Neuronal stem cell (in vitro differentiated cells): Measurements from ENCODE around the gene MYBPC2. TPM values are rescaled to one million over a fixed set of nuclear protein-coding genes. Genes with fewer than 3 reads are reported as not detected.

ENCODE experiments used
- DNase-seq: peaks from one replicate; pipeline ENCODE4 v3.0.0-alpha.2; 2013; ENCODE audit warnings: low spot score
- H2AFZ ChIP-seq: one replicate; pipeline ENCODE4 v1.6.1; 2013; ENCODE audit warnings: mild to moderate bottlenecking, low read length, inconsistent platforms
- H2AK5ac ChIP-seq: 2 replicates; pipeline ENCODE4 v1.6.1; 2013; ENCODE audit warnings: low read depth, mild to moderate bottlenecking, inconsistent platforms, low read length, moderate library complexity, mixed read lengths
- H2BK120ac ChIP-seq: 2 replicates; pipeline ENCODE4 v1.6.1; 2013; ENCODE audit warnings: low read depth, mild to moderate bottlenecking, inconsistent platforms, low read length, moderate library complexity, mixed read lengths
- H2BK12ac ChIP-seq: one replicate; pipeline ENCODE4 v1.6.1; 2013; ENCODE audit warnings: low read length, inconsistent platforms
- H2BK15ac ChIP-seq: 2 replicates; pipeline ENCODE4 v1.6.1; 2013; ENCODE audit warnings: mild to moderate bottlenecking, low read length, inconsistent platforms, mixed read lengths
- H2BK5ac ChIP-seq: one replicate; pipeline ENCODE4 v1.6.1; 2013; ENCODE audit warnings: inconsistent platforms, mild to moderate bottlenecking, low read length, moderate library complexity
- H3K14ac ChIP-seq: one replicate; pipeline ENCODE4 v1.6.1; 2013; ENCODE audit warnings: low read length, inconsistent platforms
- H3K18ac ChIP-seq: 2 replicates; pipeline ENCODE4 v1.6.1; 2013; ENCODE audit warnings: low read length, inconsistent platforms
- H3K23ac ChIP-seq: 2 replicates; pipeline ENCODE4 v1.6.1; 2013; ENCODE audit warnings: low read depth, mild to moderate bottlenecking, mixed read lengths, low read length, inconsistent platforms; ENCODE audit not compliant: poor library complexity
- H3K27ac ChIP-seq: replicated peaks from 3 replicates; pipeline ENCODE4 v1.5.1; 2013; ENCODE audit warnings: low read length, inconsistent platforms
- H3K27me3 ChIP-seq, 3 experiments: 2 replicates each; pipeline ENCODE4 v1.6.1; 2013; ENCODE audit warnings: low read length in 3 of 3, mild to moderate bottlenecking in 2 of 3, inconsistent platforms in 1 of 3, low read depth in 1 of 3, mixed read lengths in 1 of 3, moderate library complexity in 1 of 3; ENCODE audit not compliant: control insufficient read depth in 3 of 3, insufficient read depth in 3 of 3
- H3K36me3 ChIP-seq, 2 donors: replicated peaks in 1 of 2; 2 replicates each; pipeline ENCODE4 v1.6.1; 2013; ENCODE audit warnings: low read length in 2 of 2; ENCODE audit not compliant: control insufficient read depth in 2 of 2, insufficient read depth in 2 of 2
- H3K4ac ChIP-seq: 2 replicates; pipeline ENCODE4 v1.6.1; 2013; ENCODE audit warnings: inconsistent platforms, mild to moderate bottlenecking, low read length, moderate library complexity
- H3K4me1 ChIP-seq, 2 donors: 1 replicate in 1 of 2; 2 replicates in 1 of 2; pipeline ENCODE4 v1.6.1; 2013; ENCODE audit warnings: low read length in 2 of 2, low read depth in 1 of 2; ENCODE audit not compliant: control insufficient read depth in 2 of 2, insufficient read depth in 1 of 2
- H3K4me2 ChIP-seq: one replicate; pipeline ENCODE4 v1.6.1; 2013; ENCODE audit warnings: mild to moderate bottlenecking, low read length, inconsistent platforms; ENCODE audit not compliant: insufficient read depth, poor library complexity, severe bottlenecking
- H3K4me3 ChIP-seq, 2 donors: 2 replicates each; pipeline ENCODE4 v1.5.1; 2013; ENCODE audit warnings: low read length in 2 of 2, mild to moderate bottlenecking in 2 of 2, inconsistent platforms in 1 of 2, moderate library complexity in 1 of 2
- H3K79me1 ChIP-seq: one replicate; pipeline ENCODE4 v1.6.1; 2013; ENCODE audit warnings: low read depth, mild to moderate bottlenecking, inconsistent platforms, low read length, moderate library complexity
- H3K9ac ChIP-seq: one replicate; pipeline ENCODE4 v1.6.1; 2013; ENCODE audit warnings: mild to moderate bottlenecking, low read depth, low read length, inconsistent platforms; ENCODE audit not compliant: poor library complexity
- H3K9me3 ChIP-seq, 2 donors: replicated peaks in 1 of 2; 2 replicates each; pipeline versions ENCODE3 to v1.6.1; 2013; ENCODE audit warnings: low read length in 2 of 2, mild to moderate bottlenecking in 2 of 2, inconsistent platforms in 1 of 2, low read depth in 1 of 2, mixed read lengths in 1 of 2, moderate library complexity in 1 of 2; ENCODE audit not compliant: control insufficient read depth in 2 of 2, insufficient read depth in 1 of 2
- H4K8ac ChIP-seq: one replicate; pipeline ENCODE4 v1.6.1; 2013; ENCODE audit warnings: low read depth, mild to moderate bottlenecking, inconsistent platforms, low read length, moderate library complexity
- H4K91ac ChIP-seq: one replicate; pipeline ENCODE4 v1.6.1; 2013; ENCODE audit warnings: low read length, low read depth, mild to moderate bottlenecking, inconsistent platforms; ENCODE audit not compliant: poor library complexity
- WGBS, 2 donors: extraction: QIAGEN DNeasy Blood & Tissue Kit; methylation state at CpG; one replicate each; pipeline ENCODE4 v1.1.7; 2013; ENCODE audit warnings: missing lambda C conversion rate in 2 of 2, mixed read lengths in 1 of 2; ENCODE audit not compliant: insufficient read length in 2 of 2, insufficient replicate concordance in 1 of 2; ENCODE audit errors: extremely low coverage in 2 of 2; 5-methylcytosine and 5-hydroxymethylcytosine counted together
- polyA plus RNA-seq, 2 experiments: library from polyadenylated mRNA; stranded (reverse); fragments of 200-250 nt; gene quantifications; one replicate each; pipeline ENCODE4 v1.2.3, GENCODE V29; 2013

MYBPC2 gene
- polyA plus RNA-seq (2013, experiment 1 of 2) = 1.0 TPM
- 1.2 TPM for polyA plus RNA-seq (2013, experiment 2 of 2)

DNA sequence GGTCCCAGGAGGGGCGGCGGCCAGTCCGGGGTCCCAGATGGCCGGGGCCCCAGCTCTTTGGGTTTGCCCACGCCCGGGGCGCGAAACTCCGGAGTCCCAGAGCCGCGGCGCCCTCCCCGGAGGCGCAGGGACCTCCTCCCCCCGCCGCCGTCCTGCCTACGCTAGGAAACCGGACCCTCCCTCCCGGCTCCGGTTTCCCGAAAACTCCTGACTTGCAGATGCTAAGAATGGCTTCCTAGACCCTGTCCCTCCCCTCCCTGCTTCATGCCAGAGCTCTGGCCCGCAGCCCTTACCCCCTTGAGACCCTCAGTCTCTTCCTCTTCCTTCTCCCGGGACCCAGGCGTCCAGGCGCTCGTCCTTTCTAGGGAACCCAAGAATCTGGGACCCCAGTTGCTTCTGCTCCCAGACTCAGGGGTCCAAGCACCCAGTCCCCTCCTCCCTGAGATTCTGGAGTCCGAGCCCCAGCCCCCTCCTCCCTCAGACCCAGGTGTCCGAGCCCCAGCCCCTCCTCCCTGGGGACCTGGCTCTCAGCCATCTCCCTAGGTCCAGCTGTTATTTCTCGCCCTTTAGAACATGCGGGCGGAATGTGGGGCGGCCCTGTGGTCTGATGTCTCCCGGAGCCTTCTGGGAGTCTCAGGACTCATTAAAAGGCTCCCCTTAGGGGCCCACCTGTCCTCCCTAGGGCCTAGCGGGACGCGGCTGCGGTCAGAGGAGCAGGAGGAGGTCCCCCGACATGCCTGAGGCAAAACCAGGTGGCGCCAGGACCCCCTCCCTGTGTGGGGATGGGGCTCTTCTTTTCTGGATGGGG is at the start of gene MYBPC2:
TSS of gene MYBPC2 (plus strand) at position 672 of the 808 bp plus-strand sequence. CDS start at position 734, 62 bp downstream.
- Histone ChIP-seq H3K36me3 (no peaks in the 10 kb centered on the region), H3K27me3 (peaks cover 0 to 53% (median 28%) of the 10 kb centered on the region in 3 experiments), H3K27ac (peak within 1 kb of the TSS; percentile 71), H3K4me1 (peaks cover 13 to 20% of the 10 kb centered on the region in 2 donors), H2AFZ (peak within 1 kb of the TSS; percentile 90), H3K4me2 (peak within 1 kb of the TSS; percentile 86), H3K9me3 (no peaks in the 10 kb centered on the region), H2BK15ac (peak within 1 kb of the TSS; percentile 98), H3K4ac (peak within 1 kb of the TSS; percentile 37), H4K91ac (no peak within 1 kb of the TSS), H2BK12ac (peak within 1 kb of the TSS; percentile 63), H3K23ac (peak within 1 kb of the TSS; percentile 73), H3K9ac (no peak within 1 kb of the TSS), H3K79me1 (no peaks in the 10 kb centered on the region), H4K8ac (no peak within 1 kb of the TSS), H2BK5ac (peak within 1 kb of the TSS; percentile 98), H3K14ac (peak within 1 kb of the TSS; percentile 89), H3K18ac (peak within 1 kb of the TSS; percentile 99), H2BK120ac (peak within 1 kb of the TSS; percentile 99), H2AK5ac (peak within 1 kb of the TSS; percentile 40), H3K4me3 (peak within 1 kb of the TSS; percentile 53 to 84)
- DNase-seq = peak; percentile 27
- no CpG with 5 or more reads among the region's 40 CpGs for WGBS, 2 donors

DNA sequence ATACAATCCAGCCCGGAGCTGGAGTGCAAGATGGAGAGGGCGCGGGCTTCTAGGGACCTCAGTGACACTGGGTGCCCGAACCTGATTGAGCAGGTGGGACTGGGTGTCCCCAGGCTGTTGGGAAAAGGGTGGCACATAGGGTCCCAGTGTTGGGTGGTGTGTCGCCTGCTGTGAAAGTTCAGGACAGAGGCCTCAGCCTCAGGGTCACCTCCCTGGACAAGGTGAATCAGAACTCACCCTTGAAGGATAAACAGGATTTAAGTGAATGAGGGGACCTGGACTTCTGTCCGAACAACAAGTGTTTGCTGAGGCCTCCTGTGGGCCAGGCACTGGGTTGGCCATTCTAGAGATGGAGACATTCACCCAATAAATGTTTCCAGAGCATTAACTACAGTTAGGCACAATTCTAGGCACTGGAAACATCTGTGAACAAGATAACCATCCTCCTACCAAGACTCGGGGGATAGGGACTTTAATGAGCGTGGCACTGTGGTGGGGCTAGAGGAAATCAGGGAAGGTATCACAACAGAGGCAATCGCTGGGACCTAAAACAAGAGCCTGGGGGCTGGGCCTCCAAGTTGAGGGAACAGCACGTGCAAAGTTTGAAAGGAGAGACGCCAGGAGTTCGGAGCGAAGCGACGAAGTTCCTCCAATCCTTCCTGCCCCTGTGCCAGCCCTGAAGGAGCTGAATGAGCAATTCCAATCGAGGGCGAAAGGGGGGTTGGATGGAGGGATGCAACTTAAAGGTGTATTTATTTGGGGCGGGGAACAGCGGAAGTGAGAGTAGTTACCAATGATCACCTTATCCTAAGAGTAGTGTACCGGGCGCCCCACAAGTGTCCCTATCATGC is 49.5 kb upstream of the MYBPC2 start:
- no peak overlapping the region for H2AK5ac ChIP-seq

DNA sequence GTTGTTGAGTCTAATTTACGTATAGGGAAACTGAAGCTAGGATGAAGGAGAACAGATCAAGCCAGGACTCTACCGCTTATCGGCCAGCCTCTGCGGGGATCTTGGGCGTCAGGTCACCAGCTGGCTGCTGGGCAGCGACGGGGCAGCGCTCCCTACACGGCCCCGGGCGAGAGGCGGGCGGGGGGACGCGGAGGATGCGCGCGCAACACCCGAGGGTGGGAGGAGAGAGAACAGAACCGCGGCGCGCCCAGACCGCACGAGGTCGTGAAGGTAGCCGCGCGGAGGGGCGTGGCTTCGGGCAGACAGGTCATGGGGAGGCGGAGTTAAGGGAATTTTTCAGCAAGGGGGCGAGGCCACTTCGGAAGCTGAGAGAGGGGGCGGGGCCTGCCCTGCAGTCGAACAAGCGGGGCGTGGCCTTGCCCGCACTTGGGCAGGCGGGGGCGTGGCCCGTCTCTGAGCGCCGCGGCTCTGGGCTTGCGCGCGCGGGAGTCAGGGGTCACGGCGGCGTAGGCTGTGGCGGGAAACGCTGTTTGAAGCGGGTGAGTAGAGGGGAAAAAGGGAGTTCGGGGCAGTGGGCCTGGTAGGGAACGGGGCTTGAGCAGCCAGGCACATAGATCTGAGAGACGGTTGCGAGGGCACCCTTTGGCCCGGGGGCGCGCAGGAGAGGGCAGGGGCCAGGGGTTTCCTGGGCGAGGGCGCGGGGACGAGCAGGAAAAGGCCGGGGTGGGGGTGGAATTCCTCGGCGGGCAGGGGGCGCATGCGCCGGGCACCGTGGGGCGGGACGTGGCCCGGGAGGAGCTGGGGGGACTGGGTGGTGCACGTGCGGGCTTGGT is 48.6 kb upstream of the MYBPC2 start, which contains the start of gene POLD1:
TSS of gene POLD1 (plus strand) at position 496 of the 833 bp plus-strand sequence. CDS start 14,505 bp downstream, outside the sequence.
- Histone ChIP-seq H2BK12ac (no peak within 1 kb of the TSS), H2BK15ac (no peak within 1 kb of the TSS), H3K27me3 (peaks cover 0 to 2% (median 0%) of the 10 kb centered on the region in 3 experiments), H3K23ac (peak within 1 kb of the TSS; percentile 98), H3K79me1 (peaks cover 17% of the 10 kb centered on the region), H2BK120ac (no peak within 1 kb of the TSS), H3K18ac (peak within 1 kb of the TSS; percentile 97), H3K4me2 (peak within 1 kb of the TSS; percentile 93), H4K91ac (no peak within 1 kb of the TSS), H3K36me3 (peaks cover 44 to 68% of the 10 kb centered on the region in 2 donors), H3K4me1 (peaks cover 8 to 12% of the 10 kb centered on the region in 2 donors), H2AK5ac (peak within 1 kb of the TSS; percentile 61), H3K4me3 (peak within 1 kb of the TSS; percentile 70 to 90), H4K8ac (peak within 1 kb of the TSS; percentile 30), H3K4ac (peak within 1 kb of the TSS; percentile 14), H3K27ac (peak within 1 kb of the TSS; percentile 83), H3K9me3 (no peaks in the 10 kb centered on the region), H2AFZ (peak within 1 kb of the TSS; percentile 97), H3K14ac (peak within 1 kb of the TSS; percentile 31), H3K9ac (peak within 1 kb of the TSS; percentile 98), H2BK5ac (no peak within 1 kb of the TSS)
- WGBS, 2 donors = no CpG with 5 or more reads among the region's 78 CpGs
- peak; percentile 98 for DNase-seq

More for the DNA sequence above, 49.5 kb upstream of the MYBPC2 start:
- Histone ChIP-seq H3K27ac (peak overlapping the region; percentile 55), H3K18ac (no peak overlapping the region), H3K36me3 (peaks cover 52 to 68% of the 10 kb centered on the region in 2 donors), H3K4ac (no peak overlapping the region), H4K91ac (no peak overlapping the region), H2BK15ac (no peak overlapping the region), H3K4me3 (peak overlapping the region; percentile 70 to 75), H2AFZ (peak overlapping the region; percentile 97), H3K9me3 (no peaks in the 10 kb centered on the region), H3K14ac (peak overlapping the region; percentile 31), H3K23ac (peak overlapping the region; percentile 98), H3K27me3 (peaks cover 0 to 2% (median 0%) of the 10 kb centered on the region in 3 experiments), H3K4me1 (peaks cover 8 to 12% of the 10 kb centered on the region in 2 donors), H3K4me2 (peak overlapping the region; percentile 93), H3K79me1 (peaks cover 17% of the 10 kb centered on the region), H2BK5ac (no peak overlapping the region), H2BK12ac (no peak overlapping the region), H4K8ac (peak overlapping the region; percentile 30), H3K9ac (peak overlapping the region; percentile 89), H2BK120ac (no peak overlapping the region)
- DNase-seq = no peak
- no CpG with 5 or more reads among the region's 21 CpGs for WGBS, 2 donors
